ENCODE measurements around the gene PDXK. TPM values are rescaled to one million over a fixed set of nuclear protein-coding genes. Genes with fewer than 3 reads are reported as not detected.

PDXK gene
- total and polyA plus RNA-seq, 2 of the 8 experiments (the other 6 are each of a cell fraction or from before 2014, with no cell fraction given), result 78.0 to 112 TPM

- TF ChIP-seq, protein P1, sequence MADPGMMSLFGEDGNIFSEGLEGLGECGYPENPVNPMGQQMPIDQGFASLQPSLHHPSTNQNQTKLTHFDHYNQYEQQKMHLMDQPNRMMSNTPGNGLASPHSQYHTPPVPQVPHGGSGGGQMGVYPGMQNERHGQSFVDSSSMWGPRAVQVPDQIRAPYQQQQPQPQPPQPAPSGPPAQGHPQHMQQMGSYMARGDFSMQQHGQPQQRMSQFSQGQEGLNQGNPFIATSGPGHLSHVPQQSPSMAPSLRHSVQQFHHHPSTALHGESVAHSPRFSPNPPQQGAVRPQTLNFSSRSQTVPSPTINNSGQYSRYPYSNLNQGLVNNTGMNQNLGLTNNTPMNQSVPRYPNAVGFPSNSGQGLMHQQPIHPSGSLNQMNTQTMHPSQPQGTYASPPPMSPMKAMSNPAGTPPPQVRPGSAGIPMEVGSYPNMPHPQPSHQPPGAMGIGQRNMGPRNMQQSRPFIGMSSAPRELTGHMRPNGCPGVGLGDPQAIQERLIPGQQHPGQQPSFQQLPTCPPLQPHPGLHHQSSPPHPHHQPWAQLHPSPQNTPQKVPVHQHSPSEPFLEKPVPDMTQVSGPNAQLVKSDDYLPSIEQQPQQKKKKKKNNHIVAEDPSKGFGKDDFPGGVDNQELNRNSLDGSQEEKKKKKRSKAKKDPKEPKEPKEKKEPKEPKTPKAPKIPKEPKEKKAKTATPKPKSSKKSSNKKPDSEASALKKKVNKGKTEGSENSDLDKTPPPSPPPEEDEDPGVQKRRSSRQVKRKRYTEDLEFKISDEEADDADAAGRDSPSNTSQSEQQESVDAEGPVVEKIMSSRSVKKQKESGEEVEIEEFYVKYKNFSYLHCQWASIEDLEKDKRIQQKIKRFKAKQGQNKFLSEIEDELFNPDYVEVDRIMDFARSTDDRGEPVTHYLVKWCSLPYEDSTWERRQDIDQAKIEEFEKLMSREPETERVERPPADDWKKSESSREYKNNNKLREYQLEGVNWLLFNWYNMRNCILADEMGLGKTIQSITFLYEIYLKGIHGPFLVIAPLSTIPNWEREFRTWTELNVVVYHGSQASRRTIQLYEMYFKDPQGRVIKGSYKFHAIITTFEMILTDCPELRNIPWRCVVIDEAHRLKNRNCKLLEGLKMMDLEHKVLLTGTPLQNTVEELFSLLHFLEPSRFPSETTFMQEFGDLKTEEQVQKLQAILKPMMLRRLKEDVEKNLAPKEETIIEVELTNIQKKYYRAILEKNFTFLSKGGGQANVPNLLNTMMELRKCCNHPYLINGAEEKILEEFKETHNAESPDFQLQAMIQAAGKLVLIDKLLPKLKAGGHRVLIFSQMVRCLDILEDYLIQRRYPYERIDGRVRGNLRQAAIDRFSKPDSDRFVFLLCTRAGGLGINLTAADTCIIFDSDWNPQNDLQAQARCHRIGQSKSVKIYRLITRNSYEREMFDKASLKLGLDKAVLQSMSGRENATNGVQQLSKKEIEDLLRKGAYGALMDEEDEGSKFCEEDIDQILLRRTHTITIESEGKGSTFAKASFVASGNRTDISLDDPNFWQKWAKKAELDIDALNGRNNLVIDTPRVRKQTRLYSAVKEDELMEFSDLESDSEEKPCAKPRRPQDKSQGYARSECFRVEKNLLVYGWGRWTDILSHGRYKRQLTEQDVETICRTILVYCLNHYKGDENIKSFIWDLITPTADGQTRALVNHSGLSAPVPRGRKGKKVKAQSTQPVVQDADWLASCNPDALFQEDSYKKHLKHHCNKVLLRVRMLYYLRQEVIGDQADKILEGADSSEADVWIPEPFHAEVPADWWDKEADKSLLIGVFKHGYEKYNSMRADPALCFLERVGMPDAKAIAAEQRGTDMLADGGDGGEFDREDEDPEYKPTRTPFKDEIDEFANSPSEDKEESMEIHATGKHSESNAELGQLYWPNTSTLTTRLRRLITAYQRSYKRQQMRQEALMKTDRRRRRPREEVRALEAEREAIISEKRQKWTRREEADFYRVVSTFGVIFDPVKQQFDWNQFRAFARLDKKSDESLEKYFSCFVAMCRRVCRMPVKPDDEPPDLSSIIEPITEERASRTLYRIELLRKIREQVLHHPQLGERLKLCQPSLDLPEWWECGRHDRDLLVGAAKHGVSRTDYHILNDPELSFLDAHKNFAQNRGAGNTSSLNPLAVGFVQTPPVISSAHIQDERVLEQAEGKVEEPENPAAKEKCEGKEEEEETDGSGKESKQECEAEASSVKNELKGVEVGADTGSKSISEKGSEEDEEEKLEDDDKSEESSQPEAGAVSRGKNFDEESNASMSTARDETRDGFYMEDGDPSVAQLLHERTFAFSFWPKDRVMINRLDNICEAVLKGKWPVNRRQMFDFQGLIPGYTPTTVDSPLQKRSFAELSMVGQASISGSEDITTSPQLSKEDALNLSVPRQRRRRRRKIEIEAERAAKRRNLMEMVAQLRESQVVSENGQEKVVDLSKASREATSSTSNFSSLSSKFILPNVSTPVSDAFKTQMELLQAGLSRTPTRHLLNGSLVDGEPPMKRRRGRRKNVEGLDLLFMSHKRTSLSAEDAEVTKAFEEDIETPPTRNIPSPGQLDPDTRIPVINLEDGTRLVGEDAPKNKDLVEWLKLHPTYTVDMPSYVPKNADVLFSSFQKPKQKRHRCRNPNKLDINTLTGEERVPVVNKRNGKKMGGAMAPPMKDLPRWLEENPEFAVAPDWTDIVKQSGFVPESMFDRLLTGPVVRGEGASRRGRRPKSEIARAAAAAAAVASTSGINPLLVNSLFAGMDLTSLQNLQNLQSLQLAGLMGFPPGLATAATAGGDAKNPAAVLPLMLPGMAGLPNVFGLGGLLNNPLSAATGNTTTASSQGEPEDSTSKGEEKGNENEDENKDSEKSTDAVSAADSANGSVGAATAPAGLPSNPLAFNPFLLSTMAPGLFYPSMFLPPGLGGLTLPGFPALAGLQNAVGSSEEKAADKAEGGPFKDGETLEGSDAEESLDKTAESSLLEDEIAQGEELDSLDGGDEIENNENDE (IDR thresholded peaks at IDR 0.05; ENCODE audit: insufficient replicate concordance, low read length), result no peak
- TF ChIP-seq GABPA (IDR thresholded peaks at IDR 0.05; ENCODE audit: borderline replicate concordance, insufficient read depth, low read length) (no peak), NRF1 (IDR thresholded peaks at IDR 0.05; ENCODE audit: low read depth, low read length) (no peak), SP2 (IDR thresholded peaks at IDR 0.05; ENCODE audit: low read length) (no peak), SIX5 (IDR thresholded peaks at IDR 0.05; ENCODE audit: low read depth, low read length) (no peak), ZNF274 (IDR thresholded peaks at IDR 0.05; ENCODE audit: borderline replicate concordance, extremely low read depth, low read length) (no peak), PHF8 (conservative IDR thresholded peaks at IDR 0.05; ENCODE audit: low read depth, low read length) (no peak), GTF2F1 (IDR thresholded peaks at IDR 0.05; ENCODE audit: borderline replicate concordance, low read depth, low read length) (no peak)
- TF ChIP-seq, protein P2, sequence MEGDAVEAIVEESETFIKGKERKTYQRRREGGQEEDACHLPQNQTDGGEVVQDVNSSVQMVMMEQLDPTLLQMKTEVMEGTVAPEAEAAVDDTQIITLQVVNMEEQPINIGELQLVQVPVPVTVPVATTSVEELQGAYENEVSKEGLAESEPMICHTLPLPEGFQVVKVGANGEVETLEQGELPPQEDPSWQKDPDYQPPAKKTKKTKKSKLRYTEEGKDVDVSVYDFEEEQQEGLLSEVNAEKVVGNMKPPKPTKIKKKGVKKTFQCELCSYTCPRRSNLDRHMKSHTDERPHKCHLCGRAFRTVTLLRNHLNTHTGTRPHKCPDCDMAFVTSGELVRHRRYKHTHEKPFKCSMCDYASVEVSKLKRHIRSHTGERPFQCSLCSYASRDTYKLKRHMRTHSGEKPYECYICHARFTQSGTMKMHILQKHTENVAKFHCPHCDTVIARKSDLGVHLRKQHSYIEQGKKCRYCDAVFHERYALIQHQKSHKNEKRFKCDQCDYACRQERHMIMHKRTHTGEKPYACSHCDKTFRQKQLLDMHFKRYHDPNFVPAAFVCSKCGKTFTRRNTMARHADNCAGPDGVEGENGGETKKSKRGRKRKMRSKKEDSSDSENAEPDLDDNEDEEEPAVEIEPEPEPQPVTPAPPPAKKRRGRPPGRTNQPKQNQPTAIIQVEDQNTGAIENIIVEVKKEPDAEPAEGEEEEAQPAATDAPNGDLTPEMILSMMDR (IDR thresholded peaks at IDR 0.05; ENCODE audit: control extremely low read depth in 1 of 3, insufficient read depth in 1 of 3, low read depth in 1 of 3, low read length in 3 of 3), result no peak
Measured at GRCh38 chr21:43743947-43744346, 25.0 kb downstream of the PDXK start (continued).

All from H1 (cell line).